K562 (cell line): ENCODE results near the gene DTX3.

Experiments used
- CBX1 ChIP-seq: sonication (generic); IDR thresholded peaks from 2 replicates; pipeline ENCODE4 v1.6.1; 2016; ENCODE audit warnings: antibody characterized with exemption, low read depth, mild to moderate bottlenecking
- CTBP1 ChIP-seq: fragments of 450-650 bp; IDR thresholded peaks from 2 replicates; pipeline ENCODE4 v1.6.1; 2016; ENCODE audit warnings: borderline replicate concordance
- JUN ChIP-seq, 2 experiments: sonication (generic) in 1 of 2; formaldehyde crosslinking in 1 of 2; IDR thresholded peaks; 2 replicates each; pipeline versions ENCODE4 v1.6.1 to v1.8.0; 2012 to 2022; ENCODE audit warnings: borderline replicate concordance in 2 of 2, mild to moderate bottlenecking in 2 of 2, improper control_type of control experiment in 1 of 2, low read depth in 1 of 2, low read length in 1 of 2, missing genetic modification reagents in 1 of 2
- JUND ChIP-seq, 2 experiments: IDR thresholded peaks; 2 replicates in 1 of 2; 3 replicates in 1 of 2; pipeline ENCODE4 v1.6.1; 2011; ENCODE audit warnings: borderline replicate concordance in 2 of 2, low read depth in 2 of 2, low read length in 2 of 2, improper control_type of control experiment in 1 of 2, missing biosample characterization in 1 of 2, missing genetic modification characterization in 1 of 2, missing genetic modification reagents in 1 of 2
- MXI1 ChIP-seq: IDR thresholded peaks from 2 replicates; pipeline ENCODE4 v1.6.1; 2011; ENCODE audit warnings: low read depth, mild to moderate bottlenecking, improper control_type of control experiment, low read length
- RAD51 ChIP-seq: fragments of 450-650 bp; IDR thresholded peaks from 2 replicates; pipeline ENCODE4 v1.7.1; 2016; ENCODE audit warnings: low read depth, mild to moderate bottlenecking, borderline replicate concordance
- SMARCA4 ChIP-seq: fragments of 450-650 bp; IDR thresholded peaks from 2 replicates; pipeline ENCODE4 v1.6.1; 2016
- TRIM28 ChIP-seq: fragments of 450-650 bp; IDR thresholded peaks from 2 replicates; pipeline ENCODE4 v1.6.1; 2017
- ZNF316 ChIP-seq: fragments of 450-650 bp; IDR thresholded peaks from 2 replicates; pipeline ENCODE4 v1.6.1; 2016
- TF ChIP-seq, protein P1 (sequence below), 3 experiments: IDR thresholded peaks in 2 of 3; conservative IDR thresholded peaks in 1 of 3; 2 replicates each; pipeline ENCODE4 v1.5.1; 2011 to 2012; ENCODE audit warnings: low read length in 3 of 3, mild to moderate bottlenecking in 3 of 3, control low read depth in 2 of 3, improper control_type of control experiment in 1 of 3, inconsistent platforms in 1 of 3, low read depth in 1 of 3, mixed read lengths in 1 of 3, moderate library complexity in 1 of 3; ENCODE audit not compliant: insufficient read depth in 2 of 3
- TF ChIP-seq, protein P2 (sequence below): sonication (generic); formaldehyde crosslinking; IDR thresholded peaks from 2 replicates; pipeline ENCODE4 v1.8.0; 2023; ENCODE audit warnings: missing genetic modification reagents, mild to moderate bottlenecking, borderline replicate concordance
- TF ChIP-seq, protein P3 (sequence below): sonication (generic); IDR thresholded peaks from 2 replicates; pipeline ENCODE4 v1.6.1; 2016

GRCh38 chr12:57602544-57602943 is 2.1 kb upstream of the DTX3 start:
- TF ChIP-seq JUN (IDR thresholded peaks at IDR 0.05; ENCODE audit: borderline replicate concordance, low read depth, low read length) = no peak
- TF ChIP-seq JUN (CRISPR knock-in tag; IDR thresholded peaks at IDR 0.05; ENCODE audit: borderline replicate concordance) = no peak
- TF ChIP-seq JUND (IDR thresholded peaks at IDR 0.05; ENCODE audit: borderline replicate concordance, low read depth, low read length) = no peak
- TF ChIP-seq JUND (tag; IDR thresholded peaks at IDR 0.05; ENCODE audit: borderline replicate concordance, low read depth, low read length) = no peak
- no peak for TF ChIP-seq RAD51
- no peak for TF ChIP-seq ZNF316
- no peak for TF ChIP-seq MXI1
- TF ChIP-seq, protein P1, sequence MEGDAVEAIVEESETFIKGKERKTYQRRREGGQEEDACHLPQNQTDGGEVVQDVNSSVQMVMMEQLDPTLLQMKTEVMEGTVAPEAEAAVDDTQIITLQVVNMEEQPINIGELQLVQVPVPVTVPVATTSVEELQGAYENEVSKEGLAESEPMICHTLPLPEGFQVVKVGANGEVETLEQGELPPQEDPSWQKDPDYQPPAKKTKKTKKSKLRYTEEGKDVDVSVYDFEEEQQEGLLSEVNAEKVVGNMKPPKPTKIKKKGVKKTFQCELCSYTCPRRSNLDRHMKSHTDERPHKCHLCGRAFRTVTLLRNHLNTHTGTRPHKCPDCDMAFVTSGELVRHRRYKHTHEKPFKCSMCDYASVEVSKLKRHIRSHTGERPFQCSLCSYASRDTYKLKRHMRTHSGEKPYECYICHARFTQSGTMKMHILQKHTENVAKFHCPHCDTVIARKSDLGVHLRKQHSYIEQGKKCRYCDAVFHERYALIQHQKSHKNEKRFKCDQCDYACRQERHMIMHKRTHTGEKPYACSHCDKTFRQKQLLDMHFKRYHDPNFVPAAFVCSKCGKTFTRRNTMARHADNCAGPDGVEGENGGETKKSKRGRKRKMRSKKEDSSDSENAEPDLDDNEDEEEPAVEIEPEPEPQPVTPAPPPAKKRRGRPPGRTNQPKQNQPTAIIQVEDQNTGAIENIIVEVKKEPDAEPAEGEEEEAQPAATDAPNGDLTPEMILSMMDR (IDR thresholded peaks at IDR 0.05 in 2 of 3, conservative IDR thresholded peaks at IDR 0.05 in 1 of 3; ENCODE audit: insufficient read depth in 2 of 3, low read depth in 1 of 3, low read length in 3 of 3) = no peak
- TF ChIP-seq, protein P2, sequence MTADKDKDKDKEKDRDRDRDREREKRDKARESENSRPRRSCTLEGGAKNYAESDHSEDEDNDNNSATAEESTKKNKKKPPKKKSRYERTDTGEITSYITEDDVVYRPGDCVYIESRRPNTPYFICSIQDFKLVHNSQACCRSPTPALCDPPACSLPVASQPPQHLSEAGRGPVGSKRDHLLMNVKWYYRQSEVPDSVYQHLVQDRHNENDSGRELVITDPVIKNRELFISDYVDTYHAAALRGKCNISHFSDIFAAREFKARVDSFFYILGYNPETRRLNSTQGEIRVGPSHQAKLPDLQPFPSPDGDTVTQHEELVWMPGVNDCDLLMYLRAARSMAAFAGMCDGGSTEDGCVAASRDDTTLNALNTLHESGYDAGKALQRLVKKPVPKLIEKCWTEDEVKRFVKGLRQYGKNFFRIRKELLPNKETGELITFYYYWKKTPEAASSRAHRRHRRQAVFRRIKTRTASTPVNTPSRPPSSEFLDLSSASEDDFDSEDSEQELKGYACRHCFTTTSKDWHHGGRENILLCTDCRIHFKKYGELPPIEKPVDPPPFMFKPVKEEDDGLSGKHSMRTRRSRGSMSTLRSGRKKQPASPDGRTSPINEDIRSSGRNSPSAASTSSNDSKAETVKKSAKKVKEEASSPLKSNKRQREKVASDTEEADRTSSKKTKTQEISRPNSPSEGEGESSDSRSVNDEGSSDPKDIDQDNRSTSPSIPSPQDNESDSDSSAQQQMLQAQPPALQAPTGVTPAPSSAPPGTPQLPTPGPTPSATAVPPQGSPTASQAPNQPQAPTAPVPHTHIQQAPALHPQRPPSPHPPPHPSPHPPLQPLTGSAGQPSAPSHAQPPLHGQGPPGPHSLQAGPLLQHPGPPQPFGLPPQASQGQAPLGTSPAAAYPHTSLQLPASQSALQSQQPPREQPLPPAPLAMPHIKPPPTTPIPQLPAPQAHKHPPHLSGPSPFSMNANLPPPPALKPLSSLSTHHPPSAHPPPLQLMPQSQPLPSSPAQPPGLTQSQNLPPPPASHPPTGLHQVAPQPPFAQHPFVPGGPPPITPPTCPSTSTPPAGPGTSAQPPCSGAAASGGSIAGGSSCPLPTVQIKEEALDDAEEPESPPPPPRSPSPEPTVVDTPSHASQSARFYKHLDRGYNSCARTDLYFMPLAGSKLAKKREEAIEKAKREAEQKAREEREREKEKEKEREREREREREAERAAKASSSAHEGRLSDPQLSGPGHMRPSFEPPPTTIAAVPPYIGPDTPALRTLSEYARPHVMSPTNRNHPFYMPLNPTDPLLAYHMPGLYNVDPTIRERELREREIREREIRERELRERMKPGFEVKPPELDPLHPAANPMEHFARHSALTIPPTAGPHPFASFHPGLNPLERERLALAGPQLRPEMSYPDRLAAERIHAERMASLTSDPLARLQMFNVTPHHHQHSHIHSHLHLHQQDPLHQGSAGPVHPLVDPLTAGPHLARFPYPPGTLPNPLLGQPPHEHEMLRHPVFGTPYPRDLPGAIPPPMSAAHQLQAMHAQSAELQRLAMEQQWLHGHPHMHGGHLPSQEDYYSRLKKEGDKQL = no peak
- TF ChIP-seq, protein P3, sequence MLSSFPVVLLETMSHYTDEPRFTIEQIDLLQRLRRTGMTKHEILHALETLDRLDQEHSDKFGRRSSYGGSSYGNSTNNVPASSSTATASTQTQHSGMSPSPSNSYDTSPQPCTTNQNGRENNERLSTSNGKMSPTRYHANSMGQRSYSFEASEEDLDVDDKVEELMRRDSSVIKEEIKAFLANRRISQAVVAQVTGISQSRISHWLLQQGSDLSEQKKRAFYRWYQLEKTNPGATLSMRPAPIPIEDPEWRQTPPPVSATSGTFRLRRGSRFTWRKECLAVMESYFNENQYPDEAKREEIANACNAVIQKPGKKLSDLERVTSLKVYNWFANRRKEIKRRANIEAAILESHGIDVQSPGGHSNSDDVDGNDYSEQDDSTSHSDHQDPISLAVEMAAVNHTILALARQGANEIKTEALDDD = no peak
- no peak for TF ChIP-seq CBX1
- no peak for TF ChIP-seq SMARCA4
- TF ChIP-seq CTBP1 = no peak
- no peak for TF ChIP-seq TRIM28
